SHP77 (cell line): ENCODE results near the gene PCP2.

Source experiments
- DNase-seq, 2 experiments: peaks; one replicate each; lab custom pipeline; 2025; lab: John Stamatoyannopoulos, UW

PCP2 gene

DNA sequence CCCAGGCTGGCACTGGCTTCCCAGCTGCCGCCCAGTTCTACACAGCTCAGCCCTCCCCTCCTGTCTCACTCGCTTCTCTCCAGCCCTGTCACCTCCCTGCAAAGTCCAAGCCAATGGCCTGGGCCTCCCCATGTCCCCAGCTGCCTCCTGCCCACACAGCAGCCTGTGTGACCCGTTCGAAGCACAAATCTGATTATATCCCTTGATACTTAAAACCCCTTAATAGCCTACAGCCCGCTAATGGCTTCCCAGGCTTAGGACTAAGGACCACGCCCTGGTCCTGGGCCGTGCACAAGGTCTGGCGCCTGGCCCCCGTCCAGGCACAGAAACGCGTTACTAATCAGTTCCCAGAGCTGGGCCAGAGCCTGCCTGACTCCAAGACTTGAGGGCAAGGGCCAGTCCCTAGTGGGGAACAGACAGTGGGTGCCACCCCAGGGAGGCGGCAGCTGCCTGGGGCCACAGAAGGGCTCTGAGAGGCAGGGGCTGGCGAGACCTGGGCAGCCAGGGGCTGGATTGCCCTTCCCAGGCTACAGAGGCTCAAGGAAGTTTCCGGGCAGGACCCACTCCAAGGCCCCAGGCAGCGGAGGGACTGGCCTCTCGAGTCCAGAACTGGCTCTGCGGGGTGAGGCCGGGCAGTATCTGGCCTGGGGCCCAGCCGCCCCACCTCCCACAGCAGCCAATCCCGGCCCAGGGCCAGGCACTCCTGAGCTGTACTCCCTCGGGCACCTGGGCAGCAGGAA lies 14.6 kb downstream of the PCP2 start:
- no peak for DNase-seq

DNA sequence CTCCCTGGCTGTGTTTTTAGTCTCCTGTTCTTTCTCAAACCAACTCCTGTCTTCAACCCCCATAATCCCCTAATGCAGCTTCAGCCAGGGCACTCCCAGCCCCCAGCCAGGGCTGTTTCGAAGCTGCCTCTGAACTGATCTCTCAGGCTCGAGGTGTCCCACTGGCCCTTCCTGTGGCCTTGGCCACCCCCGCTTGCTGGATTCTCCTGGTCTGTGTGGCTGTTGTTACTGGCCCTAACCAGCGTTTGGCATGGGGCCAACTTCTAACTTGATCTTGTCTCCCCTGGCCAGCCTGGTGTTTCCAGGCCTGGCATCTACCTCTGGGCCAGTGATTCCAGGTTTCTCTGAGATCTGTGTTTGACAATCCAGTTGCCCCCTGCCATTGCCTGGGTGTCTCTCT lies 15.2 kb downstream of the PCP2 start:
- DNase-seq: no peak

DNA sequence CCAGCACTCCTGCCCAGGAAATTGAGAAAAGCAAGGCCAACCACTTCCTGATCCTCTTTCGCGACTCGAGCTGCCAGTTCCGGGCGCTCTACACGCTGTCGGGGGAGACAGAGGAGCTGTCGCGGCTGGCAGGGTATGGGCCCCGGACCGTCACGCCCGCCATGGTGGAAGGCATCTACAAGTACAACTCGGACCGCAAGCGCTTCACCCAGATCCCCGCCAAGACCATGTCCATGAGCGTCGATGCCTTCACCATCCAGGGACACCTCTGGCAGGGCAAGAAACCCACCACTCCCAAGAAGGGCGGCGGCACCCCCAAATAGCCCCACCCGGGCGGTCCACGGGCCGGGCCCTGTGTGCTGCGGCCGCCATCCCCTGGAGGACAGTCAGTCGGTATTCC lies 15.8 kb downstream of the PCP2 start:
- DNase-seq: no peak

DNA sequence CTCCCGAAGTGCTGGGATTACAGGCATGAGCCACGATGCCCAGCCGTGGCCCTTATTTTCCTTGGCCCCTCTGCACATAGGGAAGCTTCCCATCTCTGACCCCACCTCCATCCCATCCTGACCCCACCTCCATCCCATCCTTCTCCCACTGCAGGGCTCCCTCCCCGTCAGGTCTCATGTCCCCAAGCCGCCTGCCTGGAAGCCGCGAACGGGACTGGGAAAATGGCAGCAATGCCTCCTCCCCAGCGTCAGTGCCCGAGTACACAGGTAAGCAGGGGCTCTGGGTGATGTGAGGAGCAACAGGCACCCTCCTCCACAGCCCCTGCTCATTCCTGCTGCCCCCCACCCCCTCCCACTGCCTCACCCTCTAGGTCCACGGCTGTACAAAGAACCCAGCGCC lies 16.3 kb downstream of the PCP2 start:
- no peak for DNase-seq

DNA sequence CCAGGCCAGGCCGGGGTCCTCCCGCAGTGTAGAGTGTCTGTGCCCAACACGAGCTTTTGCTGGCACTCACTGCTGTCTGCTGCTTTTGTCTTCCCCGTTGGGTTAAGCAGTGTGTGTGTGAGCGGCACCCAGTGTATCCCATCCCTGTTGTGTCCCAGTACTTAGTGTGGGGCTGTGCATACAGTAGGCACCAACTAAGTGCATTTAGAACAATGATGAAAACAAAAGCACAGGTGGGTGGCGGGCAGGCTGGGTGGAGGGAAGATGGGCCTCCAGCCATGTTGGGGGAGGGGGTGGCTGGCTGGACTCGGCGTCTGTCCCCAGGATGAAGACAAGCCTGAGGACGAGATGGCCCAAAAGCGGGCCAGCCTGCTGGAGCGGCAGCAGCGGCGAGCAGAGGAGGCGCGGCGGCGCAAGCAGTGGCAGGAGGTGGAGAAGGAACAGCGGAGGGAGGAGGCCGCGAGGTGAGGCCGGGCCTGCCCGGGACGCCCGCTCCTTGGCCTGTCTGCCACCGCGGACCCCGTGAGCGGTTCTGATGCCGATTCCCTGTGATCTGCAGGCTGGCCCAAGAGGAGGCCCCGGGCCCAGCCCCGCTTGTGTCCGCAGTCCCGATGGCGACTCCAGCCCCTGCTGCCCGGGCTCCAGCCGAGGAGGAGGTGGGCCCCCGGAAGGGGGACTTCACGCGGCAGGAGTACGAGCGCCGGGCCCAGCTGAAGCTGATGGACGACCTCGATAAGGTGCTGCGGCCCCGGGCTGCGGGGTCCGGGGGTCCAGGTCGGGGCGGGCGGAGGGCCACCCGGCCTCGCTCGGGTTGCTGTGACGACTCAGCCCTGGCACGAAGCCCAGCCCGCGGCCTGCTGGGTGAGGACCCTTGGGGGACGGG lies 18.4 kb downstream of the PCP2 start:
- no peak for DNase-seq

DNA sequence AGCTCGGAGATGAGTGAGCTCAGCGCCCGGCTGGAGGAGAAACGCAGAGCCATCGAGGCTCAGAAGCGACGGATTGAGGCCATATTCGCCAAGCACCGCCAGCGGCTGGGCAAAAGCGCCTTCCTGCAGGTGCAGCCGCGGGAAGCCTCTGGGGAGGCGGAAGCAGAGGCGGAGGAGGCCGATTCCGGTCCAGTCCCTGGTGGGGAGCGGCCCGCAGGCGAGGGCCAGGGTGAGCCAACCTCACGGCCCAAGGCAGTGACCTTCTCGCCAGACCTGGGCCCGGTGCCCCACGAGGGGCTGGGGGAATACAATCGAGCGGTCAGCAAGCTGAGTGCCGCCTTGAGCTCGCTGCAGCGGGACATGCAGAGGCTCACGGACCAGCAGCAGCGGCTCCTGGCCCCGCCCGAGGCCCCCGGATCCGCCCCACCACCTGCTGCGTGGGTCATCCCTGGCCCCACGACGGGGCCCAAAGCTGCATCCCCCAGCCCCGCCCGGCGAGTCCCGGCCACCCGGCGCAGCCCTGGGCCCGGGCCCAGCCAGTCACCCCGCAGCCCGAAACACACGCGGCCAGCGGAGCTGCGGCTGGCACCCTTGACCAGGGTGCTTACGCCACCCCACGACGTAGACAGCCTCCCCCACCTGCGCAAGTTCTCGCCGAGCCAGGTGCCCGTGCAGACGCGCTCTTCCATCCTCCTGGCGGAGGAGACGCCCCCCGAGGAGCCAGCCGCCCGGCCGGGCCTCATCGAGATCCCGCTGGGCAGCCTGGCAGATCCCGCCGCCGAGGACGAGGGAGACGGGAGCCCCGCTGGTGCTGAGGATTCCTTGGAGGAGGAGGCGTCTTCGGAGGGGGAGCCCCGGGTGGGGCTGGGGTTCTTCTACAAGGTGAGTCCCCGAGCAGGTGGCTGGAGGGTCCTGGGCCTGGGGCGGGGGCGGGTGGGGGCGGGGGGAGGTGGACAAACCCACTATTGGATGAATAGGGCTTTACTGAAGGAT lies 20.9 kb downstream of the PCP2 start:
- no peak for DNase-seq

DNA sequence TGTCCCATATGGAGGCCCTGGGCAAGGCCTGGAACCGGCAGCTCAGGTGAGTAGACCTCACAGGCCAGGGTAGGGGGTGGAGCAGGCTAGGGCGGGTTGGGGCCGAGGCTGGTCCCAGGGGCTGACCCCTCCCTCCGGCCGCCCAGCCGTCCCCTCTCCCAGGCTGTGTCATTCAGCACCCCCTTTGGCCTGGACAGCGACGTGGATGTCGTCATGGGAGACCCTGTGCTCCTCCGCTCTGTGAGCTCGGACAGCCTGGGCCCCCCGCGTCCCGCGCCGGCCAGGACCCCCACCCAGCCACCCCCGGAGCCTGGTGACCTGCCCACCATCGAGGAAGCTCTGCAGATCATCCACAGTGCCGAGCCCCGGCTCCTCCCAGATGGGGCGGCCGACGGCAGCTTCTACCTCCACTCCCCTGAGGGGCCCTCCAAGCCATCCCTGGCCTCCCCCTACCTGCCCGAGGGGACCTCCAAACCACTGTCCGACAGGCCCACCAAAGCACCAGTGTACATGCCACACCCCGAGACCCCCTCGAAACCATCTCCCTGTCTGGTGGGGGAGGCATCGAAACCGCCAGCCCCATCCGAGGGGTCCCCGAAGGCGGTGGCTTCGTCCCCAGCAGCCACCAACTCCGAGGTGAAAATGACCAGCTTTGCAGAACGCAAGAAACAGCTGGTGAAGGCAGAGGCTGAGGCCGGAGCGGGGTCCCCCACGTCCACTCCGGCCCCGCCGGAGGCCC lies 21.8 kb downstream of the PCP2 start:
- DNase-seq: no peak

DNA sequence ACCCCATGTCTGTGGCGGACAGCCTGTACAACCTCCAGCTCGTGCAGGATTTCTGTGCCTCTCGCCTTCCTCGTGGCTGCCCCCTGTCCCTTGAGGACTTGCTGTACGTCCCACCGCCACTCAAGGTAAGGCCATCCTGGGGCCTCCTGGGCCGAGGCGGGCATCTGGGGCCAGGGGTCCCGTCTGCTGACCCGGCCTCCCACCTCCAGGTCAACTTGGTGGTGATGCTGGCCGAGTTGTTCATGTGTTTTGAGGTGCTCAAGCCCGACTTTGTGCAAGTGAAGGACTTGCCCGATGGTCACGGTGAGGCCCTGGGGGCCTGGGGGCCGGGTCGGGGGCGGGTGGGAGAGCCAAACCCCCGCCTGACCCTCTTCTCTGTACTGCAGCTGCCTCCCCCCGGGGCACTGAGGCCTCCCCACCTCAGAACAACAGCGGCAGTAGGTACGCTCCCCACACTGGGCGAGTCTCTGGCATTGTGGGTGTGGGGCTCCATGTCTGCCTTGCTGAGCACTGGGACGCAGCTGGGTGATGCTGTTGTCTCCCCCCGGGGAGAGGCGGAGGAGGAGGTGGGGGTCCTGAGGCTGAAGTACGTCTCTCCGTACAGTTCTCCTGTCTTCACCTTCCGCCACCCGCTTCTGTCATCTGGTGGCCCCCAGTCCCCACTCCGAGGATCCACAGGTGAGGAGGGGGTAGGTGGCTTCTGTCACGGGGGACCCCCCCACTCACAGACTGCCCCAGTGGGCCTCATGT lies 22.9 kb downstream of the PCP2 start:
- DNase-seq: no peak

DNA sequence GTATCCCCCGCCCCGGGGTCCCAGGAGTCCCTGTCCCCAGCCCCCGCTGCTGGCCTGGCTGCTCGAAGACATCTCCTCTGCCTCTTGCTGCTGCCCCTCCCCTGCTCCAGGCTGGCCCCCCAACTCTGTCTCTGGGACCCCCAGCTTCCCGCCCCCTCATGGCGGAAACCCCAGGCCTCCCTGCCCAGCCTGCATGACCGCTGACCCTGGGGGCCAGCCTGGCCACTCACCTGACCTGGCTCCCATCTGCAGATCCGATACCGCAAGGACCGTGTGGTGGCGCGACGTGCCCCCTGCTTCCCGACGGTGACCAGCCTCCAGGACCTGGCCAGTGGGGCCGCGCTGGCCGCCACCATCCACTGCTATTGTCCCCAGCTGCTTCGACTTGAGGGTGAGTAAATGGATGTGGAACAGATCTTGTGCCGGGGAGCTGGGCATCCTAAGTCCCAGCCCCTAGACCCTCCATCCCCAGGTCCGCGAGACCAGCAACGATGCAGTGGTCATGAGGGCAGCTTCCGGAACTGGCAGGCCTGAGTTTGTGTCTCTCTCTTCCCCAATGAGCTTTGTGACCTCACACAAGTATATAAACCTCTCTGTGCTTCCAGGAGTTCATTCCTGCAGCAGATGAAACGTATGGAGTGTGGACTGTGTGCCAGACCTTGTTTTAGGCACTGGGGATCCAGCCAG lies 25.5 kb downstream of the PCP2 start:
- DNase-seq: no peak

DNA sequence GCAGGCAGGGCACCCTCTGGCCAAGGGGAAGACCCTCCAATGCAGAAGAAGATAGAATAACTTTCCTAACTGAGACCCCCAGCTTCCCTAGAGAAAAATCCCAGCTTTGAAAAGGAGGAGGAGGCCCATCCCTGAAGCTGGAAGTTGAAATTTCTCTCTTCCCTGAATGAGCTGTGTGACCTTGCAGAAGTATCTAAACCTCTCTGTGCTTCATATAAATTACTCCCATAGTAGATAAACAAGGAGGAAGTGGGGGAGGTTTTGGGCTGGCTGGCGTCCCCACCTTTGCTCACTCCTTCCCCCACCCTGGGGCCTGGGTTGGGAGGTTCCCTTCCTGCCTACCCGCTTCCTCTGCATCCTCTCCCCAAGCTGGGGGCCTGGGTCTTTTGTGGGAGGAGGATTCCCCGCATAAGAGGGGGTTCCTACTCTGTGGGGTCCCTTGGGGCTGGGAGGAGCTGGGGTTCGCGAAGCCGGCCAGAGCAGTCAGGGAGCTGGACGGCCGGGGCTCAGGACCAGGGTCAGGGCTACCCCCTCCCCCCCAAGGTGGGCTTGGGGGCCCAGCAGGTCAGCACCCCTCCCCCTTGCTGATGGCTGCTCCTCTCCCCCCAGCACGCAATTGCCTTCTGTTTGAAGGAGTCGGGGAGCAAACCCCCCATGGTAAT lies 26.2 kb downstream of the PCP2 start:
- no peak for DNase-seq

DNA sequence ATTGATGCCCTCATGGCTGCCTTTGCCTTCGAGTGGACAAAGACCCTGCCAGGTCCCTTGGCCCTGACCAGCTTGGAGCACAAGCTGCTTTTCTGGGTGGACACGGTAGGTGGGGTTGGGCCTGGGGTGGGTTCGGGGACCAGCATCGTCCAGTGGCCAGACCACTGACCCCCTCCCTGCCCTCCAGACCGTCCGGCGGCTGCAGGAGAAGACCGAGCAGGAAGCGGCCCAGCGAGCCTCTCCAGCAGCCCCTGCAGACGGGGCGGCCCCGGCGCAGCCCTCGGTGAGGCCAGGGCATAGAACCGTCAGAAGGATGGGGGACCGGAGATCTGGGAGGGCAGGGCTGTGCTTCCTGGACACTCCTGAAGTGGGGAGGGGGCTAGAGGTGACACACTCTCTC lies 27.2 kb downstream of the PCP2 start:
- DNase-seq: no peak

DNA sequence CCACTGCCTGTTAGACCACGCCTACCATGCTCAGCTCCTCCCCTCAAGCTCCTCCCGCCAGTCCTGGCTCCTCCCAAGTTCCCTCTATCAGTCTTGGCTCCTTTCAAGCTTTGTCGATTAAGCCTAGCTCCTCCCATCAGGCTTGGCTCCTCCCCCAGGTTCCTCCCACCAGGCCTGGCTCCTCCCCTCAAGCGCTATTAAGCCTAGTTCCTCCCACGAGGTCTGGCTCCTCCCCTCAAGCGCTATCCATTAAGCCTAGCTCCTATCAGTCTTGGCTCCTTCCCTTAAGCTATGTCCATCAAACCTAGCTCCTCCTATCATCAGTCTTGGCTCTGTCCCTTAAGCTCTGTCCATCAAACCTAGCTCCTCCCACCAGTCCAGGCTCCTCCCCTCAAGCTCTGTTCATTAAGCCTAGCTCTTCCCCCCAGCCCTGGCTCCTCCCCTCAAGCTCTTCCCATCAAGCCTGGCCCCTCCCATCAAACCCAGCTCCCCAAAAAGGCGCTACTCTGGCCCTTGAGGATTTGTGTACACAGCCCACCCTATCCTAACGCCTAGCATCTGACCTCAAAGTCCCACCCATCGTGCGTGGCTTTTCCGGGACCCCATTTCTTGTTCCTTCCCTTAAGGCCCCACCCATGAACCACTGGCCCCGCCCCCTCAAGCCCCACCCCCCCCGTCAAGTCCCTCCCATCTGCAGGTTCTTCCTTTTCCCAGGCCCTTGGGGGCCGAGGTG lies 27.9 kb downstream of the PCP2 start:
- DNase-seq: peak; percentile 32 to 41

DNA sequence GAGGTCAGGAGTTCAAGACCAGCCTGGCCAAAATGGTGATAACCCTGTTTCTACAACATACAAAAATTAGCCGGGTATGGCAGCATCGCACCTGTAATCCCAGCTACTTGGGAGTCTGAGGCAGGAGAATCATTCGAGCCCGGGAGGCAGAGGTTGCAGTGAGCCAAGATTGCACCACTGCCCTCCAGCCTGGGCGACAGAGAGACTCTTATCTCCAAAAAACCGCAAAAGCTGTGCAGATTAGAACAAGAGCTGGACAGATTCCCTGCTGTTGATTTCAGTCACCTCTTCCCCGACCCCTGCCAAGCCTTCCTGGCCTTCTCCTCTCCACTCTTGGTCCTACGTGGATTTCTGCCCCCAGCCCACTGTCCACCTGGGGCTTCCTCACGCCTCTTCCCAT lies 29.6 kb downstream of the PCP2 start:
- DNase-seq: no peak

DNA sequence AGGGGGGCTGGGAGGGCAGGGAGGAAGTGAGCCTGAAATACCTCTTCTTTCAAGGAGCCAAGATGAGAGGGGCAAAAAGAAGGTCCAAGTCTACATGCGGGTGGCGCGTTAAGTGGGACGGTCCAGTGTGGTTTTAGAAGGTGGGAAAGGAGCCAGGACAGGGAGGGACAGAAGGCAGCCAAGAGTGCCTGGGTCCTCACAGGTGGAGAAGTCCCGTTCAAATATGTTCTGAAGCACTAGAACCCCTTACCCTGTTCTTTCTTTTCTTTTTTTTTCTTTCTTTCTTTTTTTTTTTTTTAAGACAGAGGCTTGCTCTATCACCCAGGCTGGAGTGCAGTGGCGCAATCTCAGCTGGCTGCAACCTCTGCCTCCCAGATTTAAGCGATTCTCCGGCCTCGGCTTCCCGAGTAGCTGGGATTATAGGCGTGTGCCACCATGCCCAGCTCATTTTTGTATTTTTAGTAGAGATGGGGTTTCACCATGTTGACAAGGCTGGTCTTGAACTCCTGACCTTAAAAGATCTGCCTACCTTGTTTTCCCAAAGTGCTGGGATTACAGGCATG lies 30.5 kb downstream of the PCP2 start:
- no peak for DNase-seq

DNA sequence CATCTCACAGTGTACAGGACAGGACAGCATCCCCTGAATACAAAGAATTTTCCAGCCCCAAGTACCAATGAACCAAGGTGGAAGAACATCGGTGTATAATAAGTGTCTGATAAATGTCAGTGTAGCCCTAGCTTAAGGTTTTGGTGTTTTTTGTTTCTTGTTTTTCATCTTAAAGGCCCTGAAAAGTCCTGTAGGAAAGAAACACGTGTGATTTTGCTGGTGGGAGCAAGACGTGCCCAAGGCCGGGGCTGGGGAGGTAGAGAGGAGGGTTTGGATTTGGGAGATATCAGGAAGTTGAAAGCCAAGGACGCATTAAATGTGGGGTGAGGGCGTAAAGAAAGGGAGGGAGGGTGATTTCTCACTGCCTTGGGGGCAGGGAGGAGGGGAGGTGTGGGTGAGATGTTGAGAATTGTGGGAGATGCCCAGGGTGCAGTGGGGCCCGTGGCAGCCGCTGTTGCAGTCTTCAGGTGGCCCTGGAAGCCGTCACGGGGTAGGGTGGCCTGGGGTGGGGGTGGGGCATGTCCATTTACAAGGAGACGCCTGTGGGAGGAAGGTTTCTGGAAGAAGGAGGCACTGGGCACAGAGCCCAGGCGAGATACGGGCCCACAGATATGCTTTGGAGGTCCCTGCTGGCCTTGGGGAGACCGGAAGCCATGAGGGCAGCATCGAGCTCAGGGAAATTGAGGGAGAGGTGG lies 31.1 kb downstream of the PCP2 start:
- DNase-seq: no peak

DNA sequence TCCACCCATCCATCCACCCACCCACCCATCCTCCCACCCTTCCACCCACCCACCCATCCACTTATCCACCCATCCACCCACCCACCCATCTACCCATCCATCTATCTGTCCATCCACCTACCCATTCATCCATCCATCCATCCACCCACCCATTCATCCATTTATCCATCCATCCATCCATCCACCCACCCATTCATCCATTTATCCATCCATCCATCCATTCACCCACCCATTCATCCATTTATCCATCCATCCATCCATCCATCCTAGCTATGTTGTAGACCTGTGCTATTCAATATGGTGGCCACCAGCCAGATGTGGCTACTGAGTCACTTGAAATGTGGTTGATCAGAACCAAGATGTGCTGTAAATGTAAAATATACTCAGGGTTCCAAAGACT lies 32.8 kb downstream of the PCP2 start:
- DNase-seq: no peak

DNA sequence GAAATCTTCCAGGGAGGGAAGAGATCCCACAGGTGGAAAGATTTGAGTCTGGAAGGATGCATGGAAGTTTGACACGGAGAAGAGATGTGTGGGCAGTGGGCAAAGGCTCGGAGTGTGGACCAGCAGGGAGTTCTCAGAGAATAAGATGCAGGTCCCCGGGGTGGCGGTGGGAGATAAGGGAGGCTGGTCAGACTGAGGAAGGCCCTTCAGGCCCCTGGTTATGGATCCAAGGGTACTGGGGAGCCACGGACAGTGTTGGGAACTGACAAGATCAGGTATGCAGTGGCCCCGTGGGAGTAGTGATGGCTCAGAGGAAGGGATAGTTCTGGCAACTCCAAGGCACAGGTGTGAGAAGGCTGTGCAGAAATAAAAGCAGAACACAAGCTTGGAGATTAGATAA lies 35.3 kb downstream of the PCP2 start:
- DNase-seq: no peak

DNA sequence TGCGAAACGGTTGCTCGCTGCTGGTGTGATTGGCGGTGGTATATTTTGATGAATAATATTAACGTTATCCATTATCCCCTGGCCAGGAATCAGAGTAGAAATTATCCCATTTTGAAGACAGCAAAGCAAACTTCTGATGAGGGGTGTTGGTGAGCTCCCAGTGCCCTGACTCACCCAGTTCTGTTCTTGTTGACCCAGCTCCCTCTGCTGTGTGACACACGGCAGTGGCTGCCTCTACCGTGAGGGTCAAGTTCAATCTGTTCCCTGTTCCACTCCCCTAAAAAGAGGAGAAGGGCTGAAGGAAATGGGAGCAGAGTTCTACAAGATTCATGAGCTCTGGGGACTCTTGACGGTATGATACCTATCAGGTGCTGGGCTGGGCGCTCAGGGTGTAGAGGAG lies 35.8 kb downstream of the PCP2 start:
- no peak for DNase-seq
